A549 (cell line): Measurements from ENCODE around the gene LDLRAP1. TPM values are rescaled to one million over a fixed set of nuclear protein-coding genes. Genes with fewer than 3 reads are reported as not detected.

ENCODE experiments used
- ATAC-seq, 2 experiments: fragments of 200-7000 bp in 1 of 2; fragments of >200 bp in 1 of 2; cut with Nextera tagmentation in 1 of 2; cut with Tn5 transposase in 1 of 2; 3 replicates each; pipeline versions ENCODE4 v1.8.0 to v1.9.1; 2018 to 2020; ENCODE audit warnings: mild to moderate bottlenecking in 1 of 2, moderate library complexity in 1 of 2
- CTCF ChIA-PET: fragments of 300-600 bp; sonication (Branson Sonifier 250); formaldehyde crosslinking; extraction: SDS; loops from one replicate; lab custom pipeline; 2021; ENCODE audit warnings: antibody characterized with exemption, inconsistent platforms; lab: Yijun Ruan, JAX
- POLR2A ChIA-PET: fragments of 350-600 bp; formaldehyde crosslinking; extraction: SDS; loops from one replicate; lab custom pipeline; 2021; ENCODE audit warnings: antibody characterized with exemption, inconsistent platforms; lab: Yijun Ruan, JAX
- DNase-seq, 2 experiments: peaks; one replicate each; pipeline versions ENCODE4 v3.0.0 to v3.0.0-alpha.2; 2011 to 2016; ENCODE audit warnings: low read depth in 1 of 2, low spot score in 1 of 2
- FAIRE-seq: peaks from 2 replicates; lab custom pipeline; 2011; peaks lifted over from hg19 to GRCh38; lab: Jason Lieb, UNC
- H3K27ac ChIP-seq, 2 experiments: fragments of >200 bp; sonication (Bioruptor Twin); formaldehyde crosslinking; 3 replicates each; pipeline ENCODE4 v1.5.1; 2016 to 2017
- H3K4me1 ChIP-seq: fragments of >200 bp; sonication (Bioruptor Twin); formaldehyde crosslinking; 3 replicates; pipeline ENCODE4 v1.6.1; 2016
- H3K4me2 ChIP-seq: fragments of >200 bp; sonication (Bioruptor Twin); formaldehyde crosslinking; 3 replicates; pipeline ENCODE4 v1.6.1; 2016
- H3K4me3 ChIP-seq: fragments of >200 bp; sonication (Bioruptor Twin); formaldehyde crosslinking; 3 replicates; pipeline ENCODE4 v1.5.1; 2016
- H3K9me3 ChIP-seq: fragments of >200 bp; sonication (Bioruptor Twin); formaldehyde crosslinking; 3 replicates; pipeline ENCODE4 v1.6.1; 2016
- CBX2 ChIP-seq: fragments of 200-600 bp; sonication (generic); IDR thresholded peaks from 2 replicates; pipeline ENCODE4 v1.6.1; 2016; ENCODE audit warnings: low read depth, mild to moderate bottlenecking, borderline replicate concordance
- CHD4 ChIP-seq: fragments of 200-600 bp; sonication (generic); IDR thresholded peaks from 2 replicates; pipeline ENCODE4 v1.6.1; 2016; ENCODE audit warnings: antibody characterized with exemption, mild to moderate bottlenecking, borderline replicate concordance
- EHF ChIP-seq: fragments of 250-450 bp; sonication (Bioruptor Pico); IDR thresholded peaks from 2 replicates; pipeline ENCODE4 v1.5.0; 2020; ENCODE audit warnings: mild to moderate bottlenecking
- EHMT2 ChIP-seq: fragments of 200-600 bp; sonication (generic); IDR thresholded peaks from 2 replicates; pipeline ENCODE4 v1.6.1; 2016; ENCODE audit warnings: antibody characterized with exemption, low read depth, mild to moderate bottlenecking, moderate library complexity
- FOXS1 ChIP-seq: fragments of 250-450 bp; sonication (Bioruptor Pico); IDR thresholded peaks from 2 replicates; pipeline ENCODE4 v1.5.0; 2020; ENCODE audit warnings: mild to moderate bottlenecking, moderate library complexity
- JUNB ChIP-seq: fragments of >200 bp; sonication (Bioruptor Twin); formaldehyde crosslinking; IDR thresholded peaks from 2 replicates; pipeline ENCODE4 v1.6.1; 2016
- KDM5A ChIP-seq: fragments of 200-600 bp; sonication (generic); IDR thresholded peaks from 2 replicates; pipeline ENCODE4 v1.6.1; 2016; ENCODE audit warnings: antibody characterized with exemption, mild to moderate bottlenecking
- MAFK ChIP-seq: fragments of 450-650 bp; IDR thresholded peaks from 2 replicates; pipeline ENCODE4 v1.6.1; 2014; ENCODE audit not compliant: partially characterized antibody
- RAD21 ChIP-seq, 2 experiments: fragments of >200 bp in 1 of 2; sonication (Bioruptor Twin) in 1 of 2; formaldehyde crosslinking in 1 of 2; IDR thresholded peaks in 1 of 2; conservative IDR thresholded peaks in 1 of 2; 2 replicates in 1 of 2; 3 replicates in 1 of 2; pipeline ENCODE4 v1.6.1; 2012 to 2018; ENCODE audit warnings: inconsistent platforms in 1 of 2
- RARB ChIP-seq: fragments of 250-450 bp; sonication (Bioruptor Pico); IDR thresholded peaks from 2 replicates; pipeline ENCODE4 v1.8.0; 2021; ENCODE audit warnings: mild to moderate bottlenecking, moderate library complexity
- RFX5 ChIP-seq: fragments of 450-650 bp; IDR thresholded peaks from 2 replicates; pipeline ENCODE4 v1.7.1; 2014; ENCODE audit warnings: antibody characterized with exemption, mild to moderate bottlenecking, moderate library complexity
- SMC3 ChIP-seq: fragments of >200 bp; sonication (Bioruptor Twin); formaldehyde crosslinking; IDR thresholded peaks from 3 replicates; pipeline ENCODE4 v1.6.1; 2018; ENCODE audit warnings: inconsistent platforms
- TFCP2L1 ChIP-seq: fragments of 250-450 bp; sonication (Bioruptor Pico); IDR thresholded peaks from 2 replicates; pipeline ENCODE4 v1.5.0; 2021; ENCODE audit warnings: mild to moderate bottlenecking
- ZSCAN20 ChIP-seq: fragments of 250-450 bp; sonication (Bioruptor Pico); IDR thresholded peaks from 2 replicates; pipeline ENCODE4 v1.8.0; 2022; ENCODE audit warnings: mild to moderate bottlenecking, moderate library complexity
- WGBS: methylation state at CpG from one replicate; pipeline ENCODE4 v1.1.6; 2017; ENCODE audit errors: missing lambda C conversion rate; 5-methylcytosine and 5-hydroxymethylcytosine counted together
- polyA plus RNA-seq, 4 experiments: library from polyadenylated mRNA; depleted of rRNA in 3 of 4; stranded (reverse); fragments of >200 nt; fragmentation: RNase III in 1 of 4; extraction: RNeasy Plus Mini Kit Qiagen cat#74134 plus additional on column Dnase treatment in 1 of 4; gene quantifications; 2 replicates in 3 of 4; 3 replicates in 1 of 4; pipeline ENCODE4 v1.2.3, GENCODE V29; 2011 to 2017
- TF ChIP-seq, protein P1 (sequence below): fragments of 250-450 bp; sonication (Bioruptor Pico); IDR thresholded peaks from 2 replicates; pipeline ENCODE4 v1.5.0; 2020; ENCODE audit warnings: low read depth, mild to moderate bottlenecking, moderate library complexity
- TF ChIP-seq, protein P2 (sequence below): IDR thresholded peaks from 2 replicates; pipeline ENCODE4 v1.6.1; 2012
- TF ChIP-seq, protein P3 (sequence below): IDR thresholded peaks from 2 replicates; pipeline ENCODE4 v1.6.1; 2012; ENCODE audit warnings: low read depth, borderline replicate concordance
- TF ChIP-seq, protein P4 (sequence below): fragments of >200 bp; sonication (Bioruptor Twin); formaldehyde crosslinking; IDR thresholded peaks from 3 replicates; pipeline ENCODE4 v1.5.1; 2016
- TF ChIP-seq, protein P5 (sequence below): fragments of 250-450 bp; sonication (Bioruptor Pico); IDR thresholded peaks from 2 replicates; pipeline ENCODE4 v1.5.0; 2021; ENCODE audit warnings: mild to moderate bottlenecking, moderate library complexity, borderline replicate concordance

LDLRAP1 gene
- polyA plus RNA-seq, 2 of the 4 experiments (the other 2 are of a cell fraction), result 7.9 to 10.1 TPM

DNA sequence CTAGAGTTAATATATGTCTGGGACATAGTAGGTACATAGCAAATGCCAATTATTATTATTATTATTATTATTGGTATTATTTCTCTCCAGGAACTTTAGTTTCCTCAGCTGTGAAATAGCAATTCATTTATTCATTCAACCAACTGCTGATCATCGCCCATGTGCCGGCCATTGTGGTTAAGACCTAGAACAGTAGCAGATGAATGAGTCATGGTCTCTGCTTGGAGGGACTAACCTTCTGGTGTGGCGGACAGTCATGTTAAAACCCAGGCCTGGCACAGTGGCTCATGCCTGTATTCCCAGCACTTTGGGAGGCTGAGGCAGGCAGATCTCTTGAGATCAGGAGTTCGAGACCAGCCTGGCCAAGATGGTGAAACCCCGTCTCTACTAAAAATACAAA lies 23.8 kb upstream of the LDLRAP1 start (continued):
- TF ChIP-seq, protein P1, sequence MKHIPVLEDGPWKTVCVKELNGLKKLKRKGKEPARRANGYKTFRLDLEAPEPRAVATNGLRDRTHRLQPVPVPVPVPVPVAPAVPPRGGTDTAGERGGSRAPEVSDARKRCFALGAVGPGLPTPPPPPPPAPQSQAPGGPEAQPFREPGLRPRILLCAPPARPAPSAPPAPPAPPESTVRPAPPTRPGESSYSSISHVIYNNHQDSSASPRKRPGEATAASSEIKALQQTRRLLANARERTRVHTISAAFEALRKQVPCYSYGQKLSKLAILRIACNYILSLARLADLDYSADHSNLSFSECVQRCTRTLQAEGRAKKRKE, result no peak
- no peak for TF ChIP-seq TFCP2L1 (CRISPR knock-in tag)
- TF ChIP-seq, protein P2, sequence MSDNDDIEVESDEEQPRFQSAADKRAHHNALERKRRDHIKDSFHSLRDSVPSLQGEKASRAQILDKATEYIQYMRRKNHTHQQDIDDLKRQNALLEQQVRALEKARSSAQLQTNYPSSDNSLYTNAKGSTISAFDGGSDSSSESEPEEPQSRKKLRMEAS, result no peak

DNA sequence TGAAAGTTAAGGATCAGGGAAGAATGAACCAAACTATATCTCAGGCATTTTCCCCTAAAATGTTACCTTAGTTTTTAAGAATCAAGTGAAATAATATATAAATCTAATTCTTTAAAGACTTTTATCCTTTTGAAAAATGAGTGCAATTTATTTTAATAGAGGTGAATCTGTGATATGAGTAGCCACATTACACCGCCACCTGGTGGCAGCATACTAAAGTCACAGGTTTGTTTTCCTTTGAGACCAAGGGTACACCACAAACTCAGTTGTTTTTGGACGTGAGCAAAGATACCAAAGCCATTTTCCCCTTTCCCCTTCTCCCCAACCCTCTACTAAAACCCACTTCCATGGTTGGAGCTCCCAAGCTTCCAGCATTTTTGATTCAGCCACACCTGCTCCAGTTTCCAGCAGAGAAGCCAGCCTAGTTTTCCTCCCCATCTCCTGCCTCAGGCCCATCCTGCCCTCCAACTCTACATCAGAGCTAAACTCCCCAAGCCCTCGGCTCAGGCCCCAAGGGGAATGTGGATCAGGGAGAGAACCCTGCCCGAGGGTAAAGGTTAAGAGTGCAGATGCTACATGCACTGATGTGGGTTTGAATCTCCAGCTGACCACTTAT lies 22.9 kb upstream of the LDLRAP1 start:
- peak; percentile 46 to 52 for DNase-seq
- TF ChIP-seq, protein P3, sequence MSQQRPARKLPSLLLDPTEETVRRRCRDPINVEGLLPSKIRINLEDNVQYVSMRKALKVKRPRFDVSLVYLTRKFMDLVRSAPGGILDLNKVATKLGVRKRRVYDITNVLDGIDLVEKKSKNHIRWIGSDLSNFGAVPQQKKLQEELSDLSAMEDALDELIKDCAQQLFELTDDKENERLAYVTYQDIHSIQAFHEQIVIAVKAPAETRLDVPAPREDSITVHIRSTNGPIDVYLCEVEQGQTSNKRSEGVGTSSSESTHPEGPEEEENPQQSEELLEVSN, result no peak
- no peak for TF ChIP-seq EHMT2
- TF ChIP-seq SMC3, result peak; percentile 77
- TF ChIP-seq, protein P1, result no peak
- TF ChIP-seq, protein P4, sequence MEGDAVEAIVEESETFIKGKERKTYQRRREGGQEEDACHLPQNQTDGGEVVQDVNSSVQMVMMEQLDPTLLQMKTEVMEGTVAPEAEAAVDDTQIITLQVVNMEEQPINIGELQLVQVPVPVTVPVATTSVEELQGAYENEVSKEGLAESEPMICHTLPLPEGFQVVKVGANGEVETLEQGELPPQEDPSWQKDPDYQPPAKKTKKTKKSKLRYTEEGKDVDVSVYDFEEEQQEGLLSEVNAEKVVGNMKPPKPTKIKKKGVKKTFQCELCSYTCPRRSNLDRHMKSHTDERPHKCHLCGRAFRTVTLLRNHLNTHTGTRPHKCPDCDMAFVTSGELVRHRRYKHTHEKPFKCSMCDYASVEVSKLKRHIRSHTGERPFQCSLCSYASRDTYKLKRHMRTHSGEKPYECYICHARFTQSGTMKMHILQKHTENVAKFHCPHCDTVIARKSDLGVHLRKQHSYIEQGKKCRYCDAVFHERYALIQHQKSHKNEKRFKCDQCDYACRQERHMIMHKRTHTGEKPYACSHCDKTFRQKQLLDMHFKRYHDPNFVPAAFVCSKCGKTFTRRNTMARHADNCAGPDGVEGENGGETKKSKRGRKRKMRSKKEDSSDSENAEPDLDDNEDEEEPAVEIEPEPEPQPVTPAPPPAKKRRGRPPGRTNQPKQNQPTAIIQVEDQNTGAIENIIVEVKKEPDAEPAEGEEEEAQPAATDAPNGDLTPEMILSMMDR, result peak; percentile 75
- no peak for TF ChIP-seq ZSCAN20
- TF ChIP-seq CBX2, result no peak
- no peak for TF ChIP-seq CHD4
- no peak for TF ChIP-seq KDM5A
- TF ChIP-seq JUNB, result no peak
- no peak for TF ChIP-seq EHF (CRISPR knock-in tag)
- no peak for TF ChIP-seq FOXS1 (CRISPR knock-in tag)
- TF ChIP-seq RFX5, result no peak
- TF ChIP-seq RAD21 (conservative IDR thresholded peaks at IDR 0.05 in 1 of 2, IDR thresholded peaks at IDR 0.05 in 1 of 2), result peak; percentile 52 to 63
- TF ChIP-seq, all 56 proteins: peak for 3
- ATAC-seq (peak; percentile 62 to 82; a peak in 4 of 6 replicates), FAIRE-seq (no peak)
- Histone ChIP-seq H3K4me1 (0 out of 3 replicates have a peak, but pooled peaks cover 7% of the 10 kb centered on the region), H3K4me2 (no peak overlapping the region), H3K9me3 (no peaks in the 10 kb centered on the region), H3K4me3 (no peak overlapping the region), H3K27ac (no peak overlapping the region)
- ChIA-PET CTCF (interaction anchor here (0.6 to 3.4 kb wide), 33 partner anchors 8 to 311 kb away, joined by 3 to 35 read pairs (median 4); partner anchors contain the start of genes LDLRAP1 and SELENON), POLR2A (interaction anchor here (0.6 kb wide), 1 partner anchor 133 kb away, joined by 3 read pairs; no protein-coding TSS in a partner anchor)
- 4% methylated on average over 4 of the region's 4 CpGs for WGBS

DNA sequence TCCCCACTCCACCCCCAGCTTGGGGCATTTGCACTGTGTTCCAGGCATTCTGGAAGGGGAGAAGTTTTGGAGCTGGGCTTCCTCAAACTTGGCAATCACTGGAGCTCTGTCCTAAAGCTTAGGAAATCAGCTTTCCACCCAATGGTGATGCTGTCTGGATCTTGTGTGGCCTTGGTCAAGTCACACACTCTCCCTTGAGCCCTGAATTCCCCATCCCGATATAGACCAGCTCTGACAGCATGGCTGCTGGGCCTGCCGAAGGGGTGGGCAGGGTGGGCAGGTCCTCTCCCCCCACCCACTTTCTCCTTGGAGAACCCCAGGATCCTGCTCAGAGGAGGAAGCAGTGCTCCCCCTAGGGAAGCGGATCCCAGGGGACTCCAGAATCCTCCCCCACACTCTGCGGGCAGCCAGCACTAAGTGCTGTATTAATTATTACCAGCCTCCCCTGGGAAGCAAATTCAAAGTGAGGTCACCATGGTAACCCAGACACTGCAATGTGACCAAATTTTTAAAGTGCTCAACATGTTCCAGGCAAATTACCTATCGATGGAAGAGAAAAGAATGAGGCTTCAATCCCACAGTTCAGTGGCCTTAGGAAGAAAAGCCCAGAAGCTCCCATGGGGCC lies 21.3 kb upstream of the LDLRAP1 start:
- Histone ChIP-seq H3K4me3 (no peak overlapping the region), H3K27ac (no peak overlapping the region), H3K4me1 (0 out of 3 replicates have a peak, but pooled peaks cover 7% of the 10 kb centered on the region), H3K9me3 (no peaks in the 10 kb centered on the region), H3K4me2 (no peak overlapping the region; the same call in 2 of the 3 replicates)
- ChIA-PET CTCF (interaction anchor here (0.7 to 3.0 kb wide), 4 partner anchors 9 to 81 kb away, joined by 3 to 20 read pairs (median 4); no protein-coding TSS in a partner anchor), POLR2A (interaction anchor here (0.7 kb wide), 2 partner anchors 288 to 307 kb away, joined by 3 read pairs; no protein-coding TSS in a partner anchor)
- DNase-seq (no peak), ATAC-seq (no peak), FAIRE-seq (no peak)
- 65% methylated on average over 4 of the region's 5 CpGs for WGBS
- no peak for TF ChIP-seq RARB (CRISPR knock-in tag)
- TF ChIP-seq MAFK, result no peak
- TF ChIP-seq, protein P5, sequence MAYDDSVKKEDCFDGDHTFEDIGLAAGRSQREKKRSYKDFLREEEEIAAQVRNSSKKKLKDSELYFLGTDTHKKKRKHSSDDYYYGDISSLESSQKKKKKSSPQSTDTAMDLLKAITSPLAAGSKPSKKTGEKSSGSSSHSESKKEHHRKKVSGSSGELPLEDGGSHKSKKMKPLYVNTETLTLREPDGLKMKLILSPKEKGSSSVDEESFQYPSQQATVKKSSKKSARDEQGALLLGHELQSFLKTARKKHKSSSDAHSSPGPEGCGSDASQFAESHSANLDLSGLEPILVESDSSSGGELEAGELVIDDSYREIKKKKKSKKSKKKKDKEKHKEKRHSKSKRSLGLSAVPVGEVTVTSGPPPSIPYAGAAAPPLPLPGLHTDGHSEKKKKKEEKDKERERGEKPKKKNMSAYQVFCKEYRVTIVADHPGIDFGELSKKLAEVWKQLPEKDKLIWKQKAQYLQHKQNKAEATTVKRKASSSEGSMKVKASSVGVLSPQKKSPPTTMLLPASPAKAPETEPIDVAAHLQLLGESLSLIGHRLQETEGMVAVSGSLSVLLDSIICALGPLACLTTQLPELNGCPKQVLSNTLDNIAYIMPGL, result no peak
- TF ChIP-seq TFCP2L1 (CRISPR knock-in tag), result no peak
- TF ChIP-seq RFX5, result no peak
- no peak for TF ChIP-seq KDM5A
